ENCODE measurements around the gene REXO1. TPM values are rescaled to one million over a fixed set of nuclear protein-coding genes. Genes with fewer than 3 reads are reported as not detected.

REXO1 gene, protein sequence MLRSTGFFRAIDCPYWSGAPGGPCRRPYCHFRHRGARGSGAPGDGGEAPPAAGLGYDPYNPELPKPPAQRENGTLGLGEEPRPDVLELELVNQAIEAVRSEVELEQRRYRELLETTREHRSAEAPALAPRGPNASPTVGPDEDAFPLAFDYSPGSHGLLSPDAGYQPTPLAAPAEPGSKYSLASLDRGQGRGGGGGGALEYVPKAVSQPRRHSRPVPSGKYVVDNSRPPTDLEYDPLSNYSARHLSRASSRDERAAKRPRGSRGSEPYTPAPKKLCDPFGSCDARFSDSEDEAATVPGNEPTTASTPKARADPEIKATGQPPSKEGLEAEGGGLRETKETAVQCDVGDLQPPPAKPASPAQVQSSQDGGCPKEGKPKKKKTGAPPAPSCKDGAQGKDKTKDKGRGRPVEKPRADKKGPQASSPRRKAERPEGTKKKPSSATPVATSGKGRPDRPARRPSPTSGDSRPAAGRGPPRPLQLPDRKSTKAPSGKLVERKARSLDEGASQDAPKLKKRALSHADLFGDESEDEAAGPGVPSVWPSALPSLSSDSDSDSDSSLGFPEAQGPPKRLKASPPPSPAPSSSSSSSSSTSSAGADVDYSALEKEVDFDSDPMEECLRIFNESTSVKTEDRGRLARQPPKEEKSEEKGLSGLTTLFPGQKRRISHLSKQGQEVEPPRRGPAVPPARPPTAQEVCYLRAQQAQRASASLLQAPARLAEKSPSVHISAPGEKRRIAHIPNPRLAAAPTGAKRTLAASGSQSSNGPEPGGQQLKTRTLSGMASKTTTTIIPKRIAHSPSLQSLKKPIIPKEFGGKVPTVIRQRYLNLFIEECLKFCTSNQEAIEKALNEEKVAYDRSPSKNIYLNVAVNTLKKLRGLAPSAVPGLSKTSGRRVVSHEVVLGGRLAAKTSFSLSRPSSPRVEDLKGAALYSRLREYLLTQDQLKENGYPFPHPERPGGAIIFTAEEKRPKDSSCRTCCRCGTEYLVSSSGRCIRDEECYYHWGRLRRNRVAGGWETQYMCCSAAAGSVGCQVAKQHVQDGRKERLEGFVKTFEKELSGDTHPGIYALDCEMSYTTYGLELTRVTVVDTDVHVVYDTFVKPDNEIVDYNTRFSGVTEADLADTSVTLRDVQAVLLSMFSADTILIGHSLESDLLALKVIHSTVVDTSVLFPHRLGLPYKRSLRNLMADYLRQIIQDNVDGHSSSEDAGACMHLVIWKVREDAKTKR
- total RNA-seq (10 to 100 TPM; 20.3 to 30.8 TPM), polyA plus RNA-seq (ENCODE audit: insufficient read length in 6 of 6) (10 to 100 TPM; 16.9 to 25.4 (median 24.4) TPM)
- long read RNA-seq, donor 1, partial matches to known transcripts, result 16 of 16 reads
- long read RNA-seq, donor 1, other reads (novel, unspliced or antisense), result 0 of 16 reads
- long read RNA-seq, donor 2, partial matches to known transcripts, result 15 of 17 reads
- long read RNA-seq, donor 2, other reads (novel, unspliced or antisense), result 0 of 17 reads
- long read RNA-seq, donor 3, partial matches to known transcripts, result 8 of 9 reads
- long read RNA-seq, donor 3, other reads (novel, unspliced or antisense), result 0 of 9 reads
- long read RNA-seq, donor 4, result 0 reads
- long read RNA-seq, donor 5, partial matches to known transcripts, result 8 of 10 reads
- long read RNA-seq, donor 5, other reads (novel, unspliced or antisense), result 0 of 10 reads
- long read RNA-seq, donor 6, result 0 reads
- long read RNA-seq, donor 7, full-length matches to known transcripts, result 2 of 2 reads
- long read RNA-seq, donor 7, partial matches to known transcripts, result 0 of 2 reads
- long read RNA-seq, donor 7, other reads (novel, unspliced or antisense), result 0 of 2 reads
- long read RNA-seq, donor 8, full-length matches to known transcripts, result 1 of 6 reads
- long read RNA-seq, donor 8, partial matches to known transcripts, result 5 of 6 reads
- long read RNA-seq, donor 8, other reads (novel, unspliced or antisense), result 0 of 6 reads
- long read RNA-seq, donor 9, result 0 reads
- long read RNA-seq, donor 10, result 0 reads
- long read RNA-seq, donor 11, result 0 reads
- long read RNA-seq, donor 12, result 0 reads

DNA sequence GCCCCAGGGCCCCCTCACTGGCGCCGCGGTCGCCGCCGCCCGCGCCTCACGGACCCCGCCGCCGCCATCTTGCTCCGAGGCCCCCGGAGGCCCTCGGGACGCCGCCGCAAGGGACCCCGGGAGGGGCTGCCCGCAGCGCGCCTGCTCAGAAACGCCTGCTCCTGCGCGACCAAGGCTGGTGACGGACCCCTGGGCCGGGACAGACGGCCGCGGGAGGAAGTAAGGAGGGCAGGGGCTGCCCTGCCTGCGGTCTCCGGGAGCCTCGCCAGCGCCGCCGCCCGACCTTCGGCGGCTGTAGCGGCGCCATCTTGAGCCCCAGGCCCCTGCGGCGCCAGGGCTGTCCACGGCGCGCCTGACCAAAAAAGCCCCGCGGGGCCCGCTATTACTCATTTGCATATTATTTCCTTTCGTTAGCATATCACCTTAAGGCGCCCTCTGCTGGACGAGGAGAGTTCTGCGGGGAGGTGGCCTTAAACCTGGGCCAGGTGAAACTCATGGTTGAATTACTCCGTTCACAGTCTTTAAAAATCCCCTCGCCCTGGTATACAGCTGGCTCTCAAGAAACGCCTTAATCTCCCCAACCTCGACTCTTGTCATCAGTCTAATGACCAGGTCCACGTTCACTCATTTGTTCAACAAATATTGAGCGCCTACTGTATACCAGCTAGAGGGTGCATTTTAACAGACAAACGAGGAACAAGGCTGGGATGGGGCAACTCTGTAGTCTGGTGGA, at the start of gene REXO1:
Gene REXO1 (minus strand): TSS at position 85 of the 733 bp plus-strand sequence. CDS start 125 bp downstream, outside the sequence.
- peaks cover 19 to 70% of the 10 kb centered on the region in 2 donors for H3K4me1 ChIP-seq

DNA sequence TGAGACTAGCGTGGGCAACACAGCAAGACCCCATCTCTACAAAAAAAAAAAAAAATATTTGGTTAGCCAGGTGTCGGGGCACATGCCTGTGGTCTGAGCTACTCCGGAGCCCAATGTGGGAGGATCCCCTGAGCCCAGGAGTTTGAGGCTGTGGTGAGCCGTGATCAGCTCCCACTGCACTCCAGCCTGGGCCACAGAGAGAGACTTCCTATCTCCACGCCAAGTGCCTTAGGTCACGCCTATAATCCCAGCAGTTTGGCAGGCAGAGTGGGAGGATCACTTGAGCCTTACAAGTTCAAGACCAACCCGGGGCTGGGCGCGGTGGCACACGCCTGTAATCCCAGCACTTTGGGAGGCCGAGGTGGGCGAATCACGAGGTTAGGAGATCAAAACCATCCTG, 48.2 kb upstream of the REXO1 start:
- DNase-seq (no peak), ATAC-seq (no peak)
- Histone ChIP-seq H3K9me3 (no peaks in the 10 kb centered on the region), H3K27ac (peak overlapping the region in 1 of 2 donors; percentile 86), H3K36me3 (no peaks in the 10 kb centered on the region), H3K27me3 (no peaks in the 10 kb centered on the region), H3K4me3 (no peak overlapping the region), H3K4me1 (peaks cover 20 to 46% of the 10 kb centered on the region in 2 donors)
- TF ChIP-seq, protein P1, sequence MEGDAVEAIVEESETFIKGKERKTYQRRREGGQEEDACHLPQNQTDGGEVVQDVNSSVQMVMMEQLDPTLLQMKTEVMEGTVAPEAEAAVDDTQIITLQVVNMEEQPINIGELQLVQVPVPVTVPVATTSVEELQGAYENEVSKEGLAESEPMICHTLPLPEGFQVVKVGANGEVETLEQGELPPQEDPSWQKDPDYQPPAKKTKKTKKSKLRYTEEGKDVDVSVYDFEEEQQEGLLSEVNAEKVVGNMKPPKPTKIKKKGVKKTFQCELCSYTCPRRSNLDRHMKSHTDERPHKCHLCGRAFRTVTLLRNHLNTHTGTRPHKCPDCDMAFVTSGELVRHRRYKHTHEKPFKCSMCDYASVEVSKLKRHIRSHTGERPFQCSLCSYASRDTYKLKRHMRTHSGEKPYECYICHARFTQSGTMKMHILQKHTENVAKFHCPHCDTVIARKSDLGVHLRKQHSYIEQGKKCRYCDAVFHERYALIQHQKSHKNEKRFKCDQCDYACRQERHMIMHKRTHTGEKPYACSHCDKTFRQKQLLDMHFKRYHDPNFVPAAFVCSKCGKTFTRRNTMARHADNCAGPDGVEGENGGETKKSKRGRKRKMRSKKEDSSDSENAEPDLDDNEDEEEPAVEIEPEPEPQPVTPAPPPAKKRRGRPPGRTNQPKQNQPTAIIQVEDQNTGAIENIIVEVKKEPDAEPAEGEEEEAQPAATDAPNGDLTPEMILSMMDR (IDR thresholded peaks at IDR 0.05), result no peak
- intact Hi-C loops (cut with DNase I), result no loop called here

More for the DNA sequence above, at the start of gene REXO1:
- ATAC-seq, result peak; percentile 91
- peaks cover 0 to 19% of the 10 kb centered on the region in 2 donors for H3K36me3 ChIP-seq
- H3K27me3 ChIP-seq, result no peaks in the 10 kb centered on the region
- peak within 1 kb of the TSS; percentile 99 for H3K27ac ChIP-seq
- no peaks in the 10 kb centered on the region for H3K9me3 ChIP-seq
- H3K4me3 ChIP-seq, result peak within 1 kb of the TSS; percentile 97 to 100
- TF ChIP-seq, protein P1 (IDR thresholded peaks at IDR 0.05), result peak; percentile 85 to 96
- intact Hi-C loops (cut with DNase I), result no loop called here
- peak; percentile 92 to 97 (median 96) for DNase-seq

DNA sequence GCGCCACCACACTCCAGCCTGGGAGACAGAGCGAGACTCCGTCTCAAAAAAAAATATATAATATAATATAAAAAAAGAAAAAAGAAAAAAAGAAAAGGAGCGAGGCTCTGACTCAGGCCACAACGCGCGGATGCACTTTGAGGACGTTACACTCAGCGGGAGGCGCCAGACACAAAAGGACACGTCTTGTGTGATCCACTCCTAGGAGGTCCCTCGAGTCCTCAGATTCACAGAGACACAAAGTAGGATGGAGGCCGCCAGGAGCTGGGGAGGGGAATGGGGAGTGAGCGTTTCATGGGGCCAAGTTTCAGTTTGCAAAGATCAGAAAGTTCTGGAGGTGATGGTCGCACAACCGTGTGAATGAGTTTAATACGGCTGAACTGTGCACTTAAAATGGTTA, 45.5 kb upstream of the REXO1 start:
- no peak for DNase-seq
- no peaks in the 10 kb centered on the region for H3K9me3 ChIP-seq
- intact Hi-C loops (cut with DNase I), result no loop called here
- H3K27me3 ChIP-seq, result no peaks in the 10 kb centered on the region
- ATAC-seq, result no peak
- H3K4me3 ChIP-seq, result no peak overlapping the region
- H3K36me3 ChIP-seq, result no peaks in the 10 kb centered on the region
- H3K4me1 ChIP-seq, result peaks cover 20 to 36% of the 10 kb centered on the region in 2 donors
- H3K27ac ChIP-seq, result no peak overlapping the region
- TF ChIP-seq, protein P1 (IDR thresholded peaks at IDR 0.05), result no peak

DNA sequence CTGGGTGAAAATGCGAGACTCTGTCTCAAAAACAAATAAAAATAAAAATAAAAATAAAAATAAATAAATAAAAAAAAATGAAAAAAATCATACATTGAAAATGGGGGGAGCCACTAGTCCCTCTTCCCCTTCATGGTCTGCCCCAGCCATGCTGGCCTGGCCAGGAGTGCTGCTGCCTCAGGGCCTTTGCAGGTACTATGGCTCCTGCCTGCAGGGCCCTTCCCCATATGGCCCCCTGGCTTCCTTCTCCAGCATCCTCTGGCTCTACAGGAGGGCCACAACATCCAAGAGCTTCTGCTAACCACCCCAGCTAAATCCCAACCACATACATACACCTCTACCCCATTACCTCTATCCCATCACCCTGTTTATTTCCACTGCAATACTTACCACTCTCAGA, 41.6 kb upstream of the REXO1 start:
- ATAC-seq (no peak), DNase-seq (no peak)
- no peaks in the 10 kb centered on the region for H3K36me3 ChIP-seq
- H3K4me1 ChIP-seq, result peaks cover 0 to 10% of the 10 kb centered on the region in 2 donors
- H3K27me3 ChIP-seq, result no peaks in the 10 kb centered on the region
- no peak overlapping the region for H3K4me3 ChIP-seq
- intact Hi-C loops (cut with DNase I), result no loop called here
- H3K27ac ChIP-seq, result no peak overlapping the region
- H3K9me3 ChIP-seq, result no peaks in the 10 kb centered on the region
- TF ChIP-seq, protein P1 (IDR thresholded peaks at IDR 0.05), result no peak

All from left lung (tissue), 14 donors.